EL (cell line): ENCODE results near the gene ABCB8.

Experiments
- DNase-seq: peaks from one replicate; pipeline ENCODE4 v3.0.0-alpha.2; 2016

Gene ABCB8

DNA sequence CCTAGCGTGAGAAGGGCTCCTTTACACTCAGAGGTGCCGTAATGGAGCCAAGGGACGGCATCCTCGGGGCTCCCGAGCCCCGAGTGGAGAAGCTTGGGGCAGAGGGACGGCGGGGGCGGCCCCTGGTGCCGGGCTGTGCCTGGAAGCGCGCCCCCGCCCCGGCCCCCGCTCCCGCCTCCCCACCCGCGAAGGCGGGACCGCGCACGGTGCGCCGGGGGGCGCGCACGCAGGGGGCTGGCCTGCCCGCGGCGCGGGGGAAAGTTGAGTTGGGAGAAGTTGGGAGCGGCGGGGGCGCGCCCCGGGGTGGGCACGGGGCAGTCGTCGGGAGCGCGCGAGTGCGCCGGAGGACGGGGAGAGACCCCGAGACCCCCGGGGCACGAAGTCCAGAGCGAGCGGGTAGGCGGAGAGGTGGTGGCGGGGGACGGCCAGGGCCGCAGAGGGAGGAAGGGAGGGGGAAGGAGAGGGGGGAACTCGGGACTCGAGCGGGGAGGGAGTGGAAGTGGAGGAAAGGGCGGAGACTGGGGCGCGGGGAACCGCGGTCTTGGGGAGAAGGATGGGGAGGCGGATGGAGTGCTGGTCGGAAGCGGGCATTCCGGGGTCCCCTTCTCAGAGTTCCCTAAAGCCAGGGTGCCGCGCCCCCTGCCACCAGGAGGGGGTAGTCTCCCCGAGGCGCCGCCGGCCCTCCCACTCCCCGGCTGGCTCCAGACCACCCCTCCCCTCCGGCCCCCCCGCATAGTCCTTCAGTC is 31.3 kb downstream of the ABCB8 start, which contains the start of gene SLC4A2:
SLC4A2 (plus strand) TSS at position 223 of the 746 bp plus-strand sequence. CDS start 2,399 bp downstream, outside the sequence.
- DNase-seq, result peak; percentile 76

DNA sequence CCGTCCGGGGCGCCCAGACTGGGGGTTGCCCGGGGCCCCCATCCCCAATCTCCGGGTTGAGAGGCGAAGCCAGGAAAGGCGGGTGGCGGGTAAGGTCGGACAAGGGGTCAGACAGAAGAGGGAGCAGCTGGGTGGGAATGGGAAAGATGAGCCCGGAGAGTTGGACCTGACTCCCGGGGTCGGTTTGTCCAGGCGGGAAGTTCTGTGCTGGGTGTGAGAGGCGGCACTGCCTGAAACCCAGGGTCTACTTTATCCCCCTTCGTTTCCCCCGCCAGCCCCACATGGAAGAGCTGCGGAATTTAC is 31.8 kb downstream of the ABCB8 start:
- no peak for DNase-seq

DNA sequence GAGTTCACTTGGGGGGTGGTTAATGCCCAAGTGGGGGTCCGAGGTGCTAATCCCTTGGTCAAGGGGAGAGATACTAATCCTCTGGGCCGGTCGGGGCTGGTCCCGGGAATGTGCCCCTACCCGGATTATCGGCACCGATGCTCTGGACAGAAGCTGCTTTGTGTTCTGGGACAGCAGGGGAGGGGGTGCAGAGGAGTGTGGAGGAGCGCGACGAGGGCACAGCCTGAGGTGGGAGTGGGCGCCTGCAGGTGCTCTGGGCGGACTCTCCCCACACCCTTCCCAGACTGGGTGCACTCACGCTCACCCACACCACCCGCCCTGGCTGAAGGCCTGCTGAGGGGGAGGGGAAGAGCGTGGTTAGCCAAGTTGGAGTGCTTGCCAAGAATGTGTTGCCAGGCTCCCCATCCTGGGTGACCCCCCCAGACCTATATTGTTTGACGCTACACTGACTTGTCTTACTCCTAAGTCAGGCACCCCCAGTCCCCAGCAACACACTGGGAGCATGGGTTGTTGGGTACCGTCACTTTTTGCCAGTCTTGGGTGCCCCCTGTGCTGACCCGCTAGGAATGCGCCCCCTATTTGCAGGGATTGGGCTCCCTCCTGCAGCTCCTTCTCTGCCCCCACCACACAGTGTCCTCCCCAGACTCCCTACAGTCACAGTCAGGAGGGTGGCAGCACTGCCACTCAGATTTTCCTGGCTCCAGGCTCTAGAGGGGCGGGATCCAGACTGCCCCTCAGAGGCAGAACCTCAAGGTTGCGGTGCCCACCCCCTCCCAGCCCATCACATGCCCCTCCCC is 32.4 kb downstream of the ABCB8 start:
- DNase-seq, result peak; percentile 60

DNA sequence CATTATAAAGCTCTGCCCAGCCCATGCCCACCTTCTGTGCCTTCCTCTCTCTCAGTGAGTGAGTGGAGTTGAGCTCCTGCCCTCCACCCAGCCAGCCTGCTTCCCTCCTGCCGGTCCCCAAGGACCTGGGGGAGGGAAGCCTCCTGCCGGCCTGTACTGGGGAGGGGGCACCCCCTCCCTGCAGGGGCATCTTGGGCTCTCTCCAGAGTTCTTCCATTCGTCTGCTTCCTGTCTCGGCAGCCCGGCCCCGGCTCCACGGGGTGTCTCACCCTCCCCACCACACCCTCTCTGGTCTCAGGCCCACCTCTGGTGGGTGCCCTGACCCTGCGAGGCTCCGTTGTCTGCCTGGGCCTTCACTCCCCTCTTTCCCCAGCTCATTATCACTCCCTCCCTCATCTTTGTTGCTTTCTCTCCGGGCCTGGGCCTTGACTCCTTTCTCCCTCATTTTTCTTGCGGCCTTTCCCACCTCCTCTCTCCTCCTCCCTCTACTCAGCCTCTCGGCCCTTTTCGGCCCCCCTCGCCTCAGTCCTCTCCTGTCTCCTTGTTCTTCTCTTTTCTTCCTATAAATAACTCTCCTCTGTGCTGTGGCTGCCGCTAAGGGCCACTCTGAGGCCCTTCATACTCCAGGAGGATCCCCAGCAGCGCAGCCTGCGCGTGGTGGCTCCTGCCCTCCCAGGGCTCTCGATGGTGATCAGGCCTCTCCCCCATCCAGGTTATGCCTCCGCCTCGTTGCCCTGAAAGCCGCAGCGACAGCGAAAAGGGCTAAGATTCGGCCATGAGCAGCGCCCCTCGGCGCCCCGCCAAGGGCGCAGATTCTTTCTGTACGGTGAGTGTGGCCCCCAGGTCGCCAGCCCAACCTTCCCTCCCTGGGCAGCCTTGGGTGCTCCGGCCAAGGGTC is 33.2 kb downstream of the ABCB8 start:
- no peak for DNase-seq

DNA sequence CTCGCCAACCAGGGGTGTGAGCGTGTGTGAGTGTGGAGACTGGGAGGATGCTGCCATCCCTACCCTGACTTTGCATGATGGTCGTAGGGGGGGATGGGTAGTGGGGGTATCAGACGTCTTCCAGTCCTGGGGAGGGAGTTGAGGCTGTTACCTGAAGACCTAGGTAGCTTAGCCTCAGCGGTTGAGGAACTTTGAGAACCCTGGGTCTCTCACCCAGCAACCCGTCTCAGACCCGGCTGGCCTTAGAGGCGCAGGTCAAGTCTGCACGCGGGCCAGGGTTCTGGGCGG is 33.8 kb downstream of the ABCB8 start:
- no peak for DNase-seq

DNA sequence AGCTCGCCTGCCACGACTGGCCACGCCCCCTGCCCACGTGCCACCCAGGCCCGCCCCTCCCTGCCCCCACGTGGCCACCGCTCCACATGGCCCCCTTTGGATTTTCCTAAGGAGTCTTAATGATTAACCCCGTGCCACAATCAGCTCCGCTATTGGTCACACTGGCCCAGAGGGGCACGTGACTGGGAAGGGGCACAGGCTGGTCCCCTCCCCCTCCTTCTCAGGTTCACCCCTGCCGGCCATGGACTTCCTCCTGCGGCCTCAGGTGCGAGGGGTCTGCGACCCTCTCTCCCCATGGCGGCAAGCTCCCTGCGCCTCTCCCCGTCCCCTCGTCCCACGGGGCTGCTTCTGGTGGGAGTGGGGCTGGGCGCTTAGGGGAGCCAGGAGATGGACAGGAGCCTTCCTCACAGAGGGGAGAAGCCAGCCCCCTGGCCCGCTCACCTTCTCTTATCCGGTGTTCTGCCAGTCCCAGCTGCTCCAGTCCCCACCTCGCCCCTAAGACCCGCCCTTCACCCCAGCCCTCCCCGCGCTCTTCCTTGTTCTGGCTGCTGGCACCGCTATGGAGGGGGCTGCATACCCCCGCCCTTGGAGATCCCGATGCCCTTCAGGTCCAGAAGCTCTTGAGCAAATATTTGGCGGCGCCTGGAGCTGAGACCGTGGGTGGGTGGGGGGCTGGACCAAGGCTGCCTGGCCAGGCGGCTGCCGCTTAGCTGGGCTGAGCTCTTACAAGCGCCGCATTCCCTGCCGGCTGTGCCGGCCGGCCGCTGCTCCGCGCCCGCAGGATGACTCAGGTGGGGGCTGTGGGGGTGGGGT is 34.4 kb downstream of the ABCB8 start:
- DNase-seq, result peak; percentile 66

DNA sequence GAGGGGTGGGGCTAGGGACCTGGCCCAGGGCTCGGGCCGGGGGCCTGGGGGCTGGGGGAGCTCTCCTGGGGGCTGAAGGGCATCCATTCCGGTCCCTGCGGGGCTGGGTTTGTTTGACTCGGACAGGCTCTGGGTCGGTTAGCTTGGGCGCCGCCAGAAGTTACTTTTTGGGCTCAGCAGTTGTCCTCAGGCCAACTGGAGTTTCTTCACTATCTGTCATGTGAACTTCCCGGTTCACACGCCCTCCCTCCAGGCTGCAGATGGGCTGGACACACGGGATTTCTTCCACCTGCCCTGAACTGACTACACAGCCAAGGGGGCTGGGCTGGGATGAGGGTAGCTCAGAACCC is 34.9 kb downstream of the ABCB8 start:
- peak; percentile 51 for DNase-seq

DNA sequence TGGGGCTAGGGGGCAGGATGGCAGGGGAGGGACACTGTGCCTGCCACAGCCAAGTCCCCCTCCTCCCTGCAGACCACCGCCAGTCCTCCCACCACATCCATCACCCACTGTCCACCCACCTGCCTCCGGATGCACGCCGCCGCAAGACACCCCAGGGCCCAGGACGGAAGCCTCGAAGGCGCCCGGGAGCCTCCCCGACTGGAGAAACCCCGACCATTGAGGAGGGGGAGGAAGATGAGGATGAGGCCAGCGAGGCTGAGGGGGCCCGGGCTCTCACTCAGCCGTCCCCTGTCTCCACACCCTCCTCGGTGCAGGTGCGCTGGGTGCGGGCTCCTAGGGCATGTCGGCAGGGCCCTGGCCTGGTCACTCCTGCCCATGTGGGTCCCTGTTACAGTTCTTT is 36.2 kb downstream of the ABCB8 start:
- no peak for DNase-seq

DNA sequence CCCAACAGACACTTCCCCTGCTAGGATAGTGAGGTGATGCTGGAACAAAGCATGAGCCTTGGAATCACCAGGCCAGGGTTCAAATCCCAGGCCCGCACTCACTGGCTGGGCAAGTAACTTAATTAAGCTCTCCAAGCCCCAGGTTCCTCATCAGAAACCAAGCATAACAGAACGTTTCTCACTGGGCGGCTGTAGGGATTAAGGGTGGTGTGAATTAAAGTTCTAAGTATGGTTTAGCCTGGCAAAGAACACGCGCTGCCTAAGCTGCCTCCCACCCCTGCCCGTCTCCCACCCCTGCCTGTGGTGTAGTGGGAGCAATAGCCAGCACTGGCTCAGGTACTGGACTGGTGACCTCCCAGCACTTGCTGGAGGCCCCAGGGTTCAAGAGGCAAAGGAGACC is 36.7 kb downstream of the ABCB8 start:
- no peak for DNase-seq

DNA sequence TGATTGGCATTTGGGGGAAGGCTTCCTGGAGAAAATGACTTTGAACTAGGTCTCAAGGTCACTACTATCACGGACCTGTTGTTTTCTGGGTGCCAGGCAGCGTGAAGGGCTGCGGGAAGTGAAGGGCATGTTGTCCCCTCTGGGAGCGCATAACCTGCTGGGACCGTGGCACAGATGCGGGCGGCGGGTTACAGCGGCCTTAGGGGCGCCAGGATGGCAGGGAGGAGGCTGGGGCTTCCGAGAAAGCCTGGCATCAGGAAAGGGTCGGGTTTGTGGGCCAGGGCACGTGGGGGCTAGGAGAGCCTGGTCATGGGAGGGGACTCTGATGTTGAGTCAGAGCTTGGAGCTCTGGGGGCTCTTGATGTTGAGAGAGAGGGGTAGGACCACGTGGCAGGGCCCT is 37.3 kb downstream of the ABCB8 start:
- DNase-seq, result no peak

DNA sequence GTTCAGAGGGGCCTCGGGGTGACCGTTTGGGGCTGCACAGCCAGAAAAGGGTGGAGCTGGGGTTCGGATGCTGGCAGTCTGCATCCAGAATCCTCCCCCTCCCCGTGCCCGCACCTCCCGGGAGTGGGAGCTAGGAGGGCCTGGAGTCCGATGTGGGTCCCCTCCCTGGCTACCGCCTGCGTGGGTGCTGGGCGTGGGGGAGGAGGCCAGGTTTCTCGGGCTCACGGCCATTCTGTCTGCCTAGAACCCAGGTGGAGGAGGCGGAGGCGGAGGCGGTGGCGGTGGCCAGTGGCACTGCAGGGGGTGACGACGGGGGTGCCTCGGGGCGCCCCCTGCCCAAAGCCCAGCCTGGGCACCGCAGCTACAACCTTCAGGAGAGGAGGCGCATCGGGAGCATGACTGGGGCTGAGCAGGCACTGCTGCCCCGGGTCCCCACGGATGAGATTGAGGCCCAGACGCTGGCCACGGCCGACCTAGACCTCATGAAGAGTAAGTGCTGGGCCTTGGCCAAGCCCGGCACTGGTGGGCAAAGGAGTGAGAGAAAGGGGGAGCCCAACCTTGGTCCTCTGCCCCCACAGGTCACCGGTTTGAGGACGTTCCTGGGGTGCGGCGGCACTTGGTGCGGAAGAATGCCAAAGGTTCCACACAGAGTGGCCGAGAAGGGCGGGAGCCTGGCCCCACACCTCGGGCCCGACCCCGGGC is 38.2 kb downstream of the ABCB8 start:
- DNase-seq, result no peak

DNA sequence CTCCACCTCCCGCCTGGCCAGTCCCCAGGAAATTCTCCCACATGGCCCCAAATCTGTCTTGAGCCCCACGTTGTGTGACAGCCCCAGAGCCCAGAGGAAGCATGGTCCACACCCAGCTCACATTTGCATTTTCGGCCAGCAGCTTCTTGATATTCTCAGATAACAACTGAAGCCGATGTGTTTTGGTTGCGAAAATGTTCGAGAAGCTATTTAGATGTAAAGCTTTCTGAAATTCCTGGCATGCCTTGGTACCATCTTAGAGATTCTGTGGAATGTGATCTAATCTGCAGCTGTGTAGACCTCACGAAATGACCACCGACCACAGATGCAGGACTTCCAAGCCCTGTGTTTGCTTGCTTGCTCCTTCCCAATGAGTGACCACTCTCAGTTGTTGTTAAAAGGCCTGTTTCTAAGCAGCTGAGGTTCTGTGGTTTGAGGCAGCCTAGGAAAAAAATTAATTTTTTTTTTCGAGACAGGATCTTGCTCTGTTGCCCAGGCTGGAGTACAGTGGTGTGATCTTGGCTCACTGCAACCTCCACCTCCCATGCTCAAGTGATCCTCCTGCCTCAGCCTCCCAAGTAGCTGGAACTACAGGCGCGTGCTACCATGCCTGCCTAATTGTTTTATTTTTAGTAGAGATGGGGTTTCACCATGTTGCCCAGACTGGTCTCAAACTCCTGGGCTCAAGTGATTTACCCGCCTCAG is 40.0 kb downstream of the ABCB8 start:
- DNase-seq, result peak; percentile 75

DNA sequence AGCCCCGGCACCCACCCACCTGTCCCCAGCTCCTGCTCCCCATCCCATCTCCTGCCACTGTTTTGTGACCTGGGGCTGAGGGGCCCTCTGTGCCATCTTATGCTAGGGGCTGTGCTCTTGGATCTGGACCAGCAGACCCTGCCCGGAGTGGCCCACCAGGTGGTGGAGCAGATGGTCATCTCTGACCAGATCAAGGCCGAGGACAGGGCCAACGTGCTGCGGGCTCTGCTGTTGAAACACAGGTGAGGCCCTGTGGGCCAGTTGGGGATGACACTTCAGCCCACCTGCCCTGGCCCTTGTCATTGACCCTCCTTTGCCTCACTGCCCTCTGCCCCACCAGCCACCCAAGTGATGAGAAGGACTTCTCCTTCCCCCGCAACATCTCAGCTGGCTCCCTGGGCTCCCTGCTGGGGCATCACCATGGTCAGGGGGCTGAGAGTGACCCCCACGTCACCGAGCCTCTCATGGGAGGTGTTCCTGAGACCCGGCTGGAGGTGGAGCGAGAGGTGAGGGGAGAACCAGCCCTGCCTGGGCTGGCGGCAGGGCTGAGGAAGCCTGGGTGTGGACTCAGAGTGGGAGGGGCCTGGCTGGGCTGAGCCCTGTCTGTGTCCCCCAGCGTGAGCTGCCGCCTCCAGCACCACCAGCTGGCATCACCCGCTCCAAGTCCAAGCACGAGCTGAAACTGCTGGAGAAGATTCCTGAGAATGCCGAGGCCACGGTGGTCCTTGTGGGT is 41.8 kb downstream of the ABCB8 start:
- no peak for DNase-seq

DNA sequence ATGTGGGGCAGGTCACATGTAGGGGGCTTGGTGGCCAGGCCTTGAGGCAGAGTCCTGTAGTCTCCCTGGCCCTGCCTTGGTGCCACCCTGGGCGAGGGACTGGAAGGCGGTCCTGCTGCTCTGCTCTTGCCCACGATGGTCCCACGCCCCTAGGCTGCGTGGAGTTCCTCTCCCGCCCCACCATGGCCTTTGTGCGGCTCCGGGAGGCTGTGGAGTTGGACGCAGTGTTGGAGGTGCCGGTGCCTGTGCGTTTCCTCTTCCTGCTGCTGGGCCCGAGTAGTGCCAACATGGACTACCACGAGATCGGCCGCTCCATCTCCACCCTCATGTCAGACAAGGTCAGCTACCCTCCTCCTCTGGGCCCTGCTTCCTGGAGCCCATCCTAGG is 42.3 kb downstream of the ABCB8 start:
- DNase-seq, result no peak

DNA sequence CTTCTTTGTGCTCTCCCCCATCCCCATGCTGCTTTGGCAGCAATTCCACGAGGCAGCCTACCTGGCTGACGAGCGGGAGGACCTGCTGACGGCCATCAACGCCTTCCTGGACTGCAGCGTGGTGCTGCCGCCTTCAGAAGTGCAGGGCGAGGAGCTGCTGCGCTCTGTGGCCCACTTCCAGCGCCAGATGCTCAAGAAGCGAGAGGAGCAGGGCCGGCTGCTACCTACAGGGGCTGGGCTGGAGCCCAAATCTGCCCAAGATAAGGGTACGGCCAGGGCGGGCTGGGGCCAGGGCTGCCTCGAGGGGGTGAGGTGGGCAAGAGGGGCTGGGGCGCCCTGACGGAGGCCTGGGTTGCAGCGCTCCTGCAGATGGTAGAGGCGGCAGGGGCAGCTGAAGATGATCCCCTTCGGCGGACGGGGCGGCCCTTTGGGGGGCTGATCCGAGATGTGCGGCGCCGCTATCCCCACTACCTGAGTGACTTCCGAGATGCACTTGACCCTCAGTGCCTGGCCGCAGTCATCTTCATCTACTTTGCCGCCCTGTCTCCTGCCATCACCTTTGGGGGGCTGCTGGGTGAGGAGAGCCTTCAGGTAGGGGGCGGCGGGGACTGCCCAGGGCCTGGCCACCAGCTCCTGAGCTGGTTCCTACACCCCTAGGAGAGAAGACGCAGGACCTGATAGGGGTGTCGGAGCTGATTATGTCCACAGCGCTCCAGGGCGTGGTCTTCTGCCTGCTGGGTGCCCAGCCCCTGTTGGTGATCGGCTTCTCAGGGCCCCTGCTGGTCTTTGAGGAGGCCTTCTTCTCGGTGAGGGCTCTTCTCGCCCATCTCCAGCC is 43.0 kb downstream of the ABCB8 start:
- DNase-seq, result no peak

DNA sequence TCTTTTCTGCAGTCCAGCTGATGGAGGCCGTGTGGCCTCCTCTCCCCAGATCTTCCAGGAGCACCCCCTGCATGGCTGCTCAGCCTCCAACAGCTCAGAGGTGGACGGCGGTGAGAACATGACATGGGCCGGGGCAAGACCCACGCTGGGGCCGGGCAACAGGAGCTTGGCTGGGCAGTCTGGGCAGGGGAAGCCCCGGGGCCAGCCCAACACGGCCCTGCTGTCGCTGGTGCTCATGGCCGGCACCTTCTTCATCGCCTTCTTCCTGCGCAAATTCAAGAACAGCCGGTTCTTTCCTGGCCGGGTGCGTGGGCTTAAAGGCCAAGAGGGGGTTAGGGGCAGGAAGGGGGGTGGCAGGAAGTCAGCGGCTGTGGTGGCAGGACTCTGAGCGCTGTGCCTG is 45.7 kb downstream of the ABCB8 start:
- DNase-seq, result no peak

DNA sequence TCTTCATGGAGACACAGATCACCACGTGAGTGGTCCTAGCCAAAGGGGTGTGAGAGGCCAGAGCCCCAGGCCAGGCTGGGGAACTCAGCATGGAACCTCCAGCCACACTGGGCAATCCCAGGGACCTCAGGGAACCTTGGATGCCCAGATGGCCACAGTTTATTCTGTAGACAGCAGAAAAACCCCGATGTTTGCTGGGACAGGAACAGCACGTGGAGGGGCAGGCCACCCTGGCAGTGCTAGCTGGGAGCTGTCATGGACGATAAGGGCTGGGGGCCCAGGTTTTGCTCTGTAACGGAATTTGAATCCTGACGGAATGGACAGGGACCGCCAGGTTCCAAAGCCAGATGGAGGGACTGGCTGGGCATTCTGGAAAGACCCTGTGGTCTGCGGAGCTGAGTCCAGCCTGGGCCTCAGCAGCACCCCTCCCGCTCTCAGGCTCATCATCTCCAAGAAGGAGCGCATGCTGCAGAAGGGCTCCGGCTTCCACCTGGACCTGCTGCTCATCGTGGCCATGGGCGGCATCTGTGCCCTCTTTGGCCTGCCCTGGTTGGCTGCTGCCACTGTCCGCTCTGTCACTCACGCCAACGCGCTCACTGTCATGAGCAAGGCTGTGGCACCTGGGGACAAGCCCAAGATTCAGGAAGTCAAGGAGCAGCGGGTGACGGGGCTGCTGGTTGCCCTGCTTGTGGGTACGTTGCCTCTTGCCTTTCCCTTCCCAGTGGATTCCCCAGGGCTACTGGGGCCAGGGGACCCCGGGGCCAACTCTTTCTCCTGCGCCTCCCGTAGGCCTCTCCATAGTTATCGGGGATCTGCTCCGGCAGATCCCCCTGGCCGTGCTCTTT is 46.8 kb downstream of the ABCB8 start:
- DNase-seq, result no peak

DNA sequence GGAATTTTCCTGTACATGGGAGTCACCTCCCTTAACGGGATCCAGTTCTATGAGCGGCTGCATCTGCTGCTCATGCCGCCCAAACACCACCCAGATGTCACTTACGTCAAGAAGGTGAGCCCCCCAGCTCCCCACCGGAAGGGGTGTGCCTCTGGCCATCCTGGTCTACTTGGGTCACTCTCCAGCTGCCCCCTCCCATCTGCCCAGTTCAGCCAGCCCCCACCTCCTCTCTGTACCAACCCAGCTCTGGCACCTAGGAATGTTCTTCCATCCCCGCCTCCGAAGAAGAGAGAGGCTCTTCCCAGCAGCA is 47.4 kb downstream of the ABCB8 start:
- DNase-seq, result no peak

DNA sequence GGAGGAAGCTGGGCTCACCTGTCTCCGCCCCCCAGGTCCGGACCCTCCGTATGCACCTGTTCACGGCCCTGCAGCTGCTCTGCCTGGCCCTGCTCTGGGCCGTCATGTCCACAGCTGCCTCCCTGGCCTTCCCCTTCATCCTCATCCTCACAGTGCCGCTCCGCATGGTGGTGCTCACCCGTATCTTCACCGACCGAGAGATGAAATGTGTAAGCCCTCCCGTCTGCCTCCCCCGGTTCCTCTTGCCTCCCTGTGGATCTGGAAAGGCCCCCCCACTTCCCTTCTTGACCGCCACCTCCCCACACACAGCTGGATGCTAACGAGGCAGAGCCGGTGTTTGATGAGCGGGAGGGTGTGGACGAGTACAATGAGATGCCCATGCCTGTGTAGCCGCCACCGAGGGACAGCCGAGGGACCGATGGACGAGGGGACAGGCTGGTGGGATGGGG is 47.8 kb downstream of the ABCB8 start:
- DNase-seq, result no peak
